Skeletal muscle cell (primary cell): ENCODE data around the gene HINFP.
"Not testable (repeated sequence)": the region's sequence is repeated elsewhere in the genome, so short reads cannot be mapped to it uniquely, and the experiment has no call there.

Experiments
- DNase-seq: peaks from one replicate; pipeline ENCODE4 v3.0.0-alpha.2; 2010; ENCODE audit warnings: low read depth
- H3K4me3 ChIP-seq: 2 replicates; pipeline ENCODE4 v1.5.1; 2011; ENCODE audit warnings: low read depth, mild to moderate bottlenecking, control low read depth, low read length, moderate library complexity

The HINFP gene

GRCh38 chr11:119149786-119150275 lies 28.5 kb downstream of the HINFP start:
- DNase-seq, result no peak
- H3K4me3 ChIP-seq, result peak overlapping the region; percentile 59

DNA sequence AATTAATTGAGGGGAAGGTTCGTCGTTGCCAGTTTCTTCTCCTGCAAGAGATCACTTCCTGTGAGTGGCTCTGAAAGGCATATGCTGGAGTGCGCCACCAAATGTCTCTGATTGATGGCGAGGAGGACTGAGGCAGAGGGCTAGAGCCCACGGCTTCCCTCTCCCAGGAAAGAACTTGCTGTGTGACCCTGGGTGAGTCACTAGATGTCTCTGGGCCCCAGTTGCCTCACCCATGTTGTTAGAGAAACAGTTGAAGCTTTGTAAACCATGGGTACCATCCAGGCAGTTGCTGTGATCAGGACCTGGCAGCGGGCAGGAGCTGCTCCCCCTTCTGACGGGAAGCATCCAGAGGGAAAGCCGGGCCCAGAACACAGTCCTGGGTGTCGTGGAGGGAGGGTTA lies 30.7 kb downstream of the HINFP start:
- no peak for DNase-seq
- H3K4me3 ChIP-seq, result no peak overlapping the region

DNA sequence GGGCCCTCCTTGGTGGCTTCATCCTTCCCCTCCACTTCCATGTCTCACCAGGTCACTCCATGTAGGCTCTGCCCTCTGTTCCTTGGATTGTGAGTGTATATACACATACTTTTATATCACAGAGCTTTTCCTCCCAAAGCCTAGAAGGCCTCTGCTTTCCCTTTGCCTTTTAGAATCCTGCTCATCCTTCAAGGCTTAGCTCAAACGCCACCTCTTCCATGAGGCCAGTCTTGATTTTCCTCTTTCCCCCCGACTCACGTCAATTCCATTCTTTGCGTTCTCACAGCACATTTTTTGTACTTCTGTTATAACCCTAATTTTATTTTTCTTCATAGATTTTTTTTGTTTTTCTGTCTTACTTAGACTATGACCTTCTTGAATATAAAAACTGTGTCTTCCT lies 31.2 kb downstream of the HINFP start:
- H3K4me3 ChIP-seq, result no peak overlapping the region
- no peak for DNase-seq

GRCh38 chr11:119153049-119153818 lies 31.9 kb downstream of the HINFP start:
- no peak for DNase-seq
- no peak overlapping the region for H3K4me3 ChIP-seq

GRCh38 chr11:119154178-119154577 lies 32.8 kb downstream of the HINFP start:
- no peak overlapping the region for H3K4me3 ChIP-seq
- no peak for DNase-seq

- H3K4me3 ChIP-seq, result no peak overlapping the region
- DNase-seq, result no peak
Measured at GRCh38 chr11:119155733-119156492, 34.5 kb downstream of the HINFP start.

DNA sequence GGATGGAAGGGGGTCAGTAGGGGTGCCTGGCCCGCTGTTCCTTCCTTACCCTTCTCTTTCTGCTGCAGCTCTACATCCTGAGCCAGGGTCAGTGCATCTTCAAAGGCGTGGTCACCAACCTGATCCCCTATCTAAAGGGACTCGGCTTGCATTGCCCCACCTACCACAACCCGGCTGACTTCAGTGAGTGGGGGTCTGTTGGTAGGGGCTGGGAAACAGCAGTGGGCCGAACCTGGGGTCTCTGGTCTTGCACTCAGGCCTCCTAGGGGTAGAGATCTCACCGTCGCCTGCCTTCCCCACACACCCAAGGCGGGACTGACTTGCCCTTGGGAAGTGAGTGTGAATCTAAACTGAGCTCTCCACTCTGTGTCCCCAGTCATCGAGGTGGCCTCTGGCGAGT lies 35.1 kb downstream of the HINFP start:
- no peak overlapping the region for H3K4me3 ChIP-seq
- DNase-seq, result no peak

DNA sequence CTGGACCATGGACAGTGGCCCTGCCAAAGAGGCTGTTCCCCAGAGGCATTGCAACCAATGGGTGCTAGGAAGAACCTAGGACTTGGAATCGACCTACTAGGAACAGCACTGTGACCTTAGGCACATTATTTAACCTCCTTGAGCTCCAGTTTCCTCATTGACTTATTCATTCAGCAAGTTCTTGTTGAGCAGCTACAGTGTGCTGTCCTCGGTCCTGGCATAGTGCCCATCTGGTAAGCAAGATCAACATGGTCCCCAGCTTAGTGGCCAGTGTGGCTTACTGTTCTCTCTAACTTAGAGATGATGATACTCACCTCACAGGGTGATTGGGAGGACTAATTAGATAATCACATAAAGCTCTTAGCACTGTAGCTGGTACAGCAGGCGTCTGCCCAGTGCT lies 35.7 kb downstream of the HINFP start:
- DNase-seq, result no peak
- H3K4me3 ChIP-seq, result no peak overlapping the region

DNA sequence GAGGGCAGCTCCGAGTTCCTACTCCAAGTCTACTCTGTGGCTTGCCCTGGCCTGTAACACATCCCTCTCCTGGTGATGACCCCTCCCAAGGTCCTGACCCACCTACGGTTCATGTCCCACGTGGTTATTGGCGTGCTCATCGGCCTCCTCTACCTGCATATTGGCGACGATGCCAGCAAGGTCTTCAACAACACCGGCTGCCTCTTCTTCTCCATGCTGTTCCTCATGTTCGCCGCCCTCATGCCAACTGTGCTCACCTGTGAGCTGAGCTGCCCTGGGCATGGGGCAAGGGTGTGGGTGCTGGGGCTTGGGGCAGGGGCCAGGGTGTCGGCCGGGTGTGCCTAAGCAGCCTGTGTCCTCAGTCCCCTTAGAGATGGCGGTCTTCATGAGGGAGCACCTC lies 37.1 kb downstream of the HINFP start:
- H3K4me3 ChIP-seq, result no peak overlapping the region
- DNase-seq, result no peak

DNA sequence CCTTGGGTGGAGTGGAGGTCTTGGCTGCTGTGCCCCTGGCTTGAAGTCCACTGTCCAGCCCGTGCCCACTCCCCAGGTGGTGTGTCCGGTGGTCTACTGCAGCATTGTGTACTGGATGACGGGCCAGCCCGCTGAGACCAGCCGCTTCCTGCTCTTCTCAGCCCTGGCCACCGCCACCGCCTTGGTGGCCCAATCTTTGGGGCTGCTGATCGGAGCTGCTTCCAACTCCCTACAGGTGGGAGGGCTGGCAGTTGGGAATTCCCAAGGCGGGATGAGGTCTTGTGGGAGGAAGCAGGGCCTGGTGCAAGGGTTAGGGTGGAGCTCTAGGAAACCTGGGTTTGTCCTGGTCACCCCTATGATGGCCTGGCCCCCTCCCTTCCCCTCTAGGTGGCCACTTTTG lies 38.8 kb downstream of the HINFP start:
- DNase-seq, result no peak
- no peak overlapping the region for H3K4me3 ChIP-seq

DNA sequence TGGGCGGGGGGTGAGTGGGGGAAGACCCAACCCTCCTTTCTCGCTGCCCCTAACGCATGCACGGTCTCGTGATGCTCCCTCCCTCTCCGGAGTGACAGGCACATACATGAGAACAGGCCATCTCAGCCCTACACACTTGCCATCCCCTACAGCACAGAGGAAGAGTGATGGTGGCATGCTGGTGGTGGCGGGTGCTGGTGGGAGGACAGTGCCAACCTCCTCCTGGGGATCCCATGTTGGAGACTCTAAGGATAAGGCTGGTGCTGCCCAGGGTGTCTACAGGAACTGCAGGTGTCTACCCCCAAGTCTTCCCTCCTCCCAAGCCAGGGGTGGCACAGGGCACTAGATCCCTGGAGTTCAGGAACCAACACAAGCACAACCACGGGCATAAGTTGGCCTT lies 40.5 kb downstream of the HINFP start:
- no peak overlapping the region for H3K4me3 ChIP-seq
- no peak for DNase-seq

- no peak overlapping the region for H3K4me3 ChIP-seq
- no peak for DNase-seq
Measured at GRCh38 chr11:119166368-119167076, 45.1 kb downstream of the HINFP start.

DNA sequence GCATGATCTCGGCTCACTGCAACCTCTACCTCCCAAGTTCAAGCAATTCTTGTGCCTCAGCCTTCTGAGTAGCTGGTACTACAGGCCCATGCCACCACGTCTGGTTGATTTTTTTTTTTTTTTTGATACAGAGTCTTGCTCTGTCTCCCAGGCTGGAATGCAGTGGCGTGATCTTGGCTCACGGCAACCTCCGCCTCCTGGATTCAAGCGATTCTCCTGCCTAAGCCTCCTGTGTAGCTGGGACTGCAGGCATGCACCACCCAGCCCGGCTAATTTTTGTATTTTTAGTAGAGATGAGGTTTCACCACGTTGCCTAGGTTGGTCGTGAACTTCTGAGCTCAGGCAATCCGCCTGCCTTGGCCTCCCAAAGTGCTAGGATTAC lies 45.7 kb downstream of the HINFP start:
- not testable (repeated sequence) for H3K4me3 ChIP-seq, DNase-seq

GRCh38 chr11:119167933-119168332 lies 46.6 kb downstream of the HINFP start:
- no peak overlapping the region for H3K4me3 ChIP-seq
- no peak for DNase-seq

DNA sequence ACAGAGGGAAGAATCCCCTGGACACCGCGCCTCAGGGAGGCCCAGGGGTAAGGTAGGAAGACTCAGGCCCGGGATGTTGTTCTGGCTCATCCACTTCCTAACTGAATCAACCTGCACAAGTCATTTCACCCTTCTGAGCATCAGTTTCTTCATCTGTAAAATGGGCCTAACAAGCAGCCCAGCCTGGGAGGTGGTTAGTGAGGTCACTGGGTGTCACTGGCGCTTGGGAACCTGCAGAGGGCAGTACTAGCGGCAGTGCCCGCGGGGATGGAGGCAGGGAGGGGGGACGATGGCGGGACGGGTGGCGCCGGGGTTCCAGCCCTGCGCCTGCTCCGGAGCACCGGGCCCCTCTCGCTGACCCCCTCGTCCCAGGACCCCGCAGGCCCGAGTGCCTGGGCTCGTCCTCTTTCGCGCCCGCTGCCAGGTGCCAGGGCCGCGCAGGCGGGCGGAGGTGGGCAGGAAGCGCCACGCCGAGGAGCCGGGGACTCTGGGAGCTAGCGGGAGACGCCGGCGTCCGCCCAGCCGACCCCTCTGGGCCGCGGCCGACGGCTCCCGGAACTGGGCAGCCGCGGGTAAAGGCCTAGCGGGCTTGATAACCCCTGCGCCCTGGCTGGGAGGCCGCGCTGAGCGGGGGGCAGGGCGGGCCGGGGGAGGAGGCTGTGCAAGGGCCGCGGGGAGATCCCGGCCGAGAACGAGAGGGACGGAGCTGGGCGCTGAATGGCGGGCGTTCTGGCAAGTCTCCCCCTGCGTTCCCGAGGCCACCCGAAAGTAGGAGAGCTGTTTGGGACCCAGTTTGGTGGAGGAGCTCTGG lies 47.3 kb downstream of the HINFP start, which contains the start of gene NLRX1:
NLRX1 (plus strand) TSS at position 255 of the 811 bp plus-strand sequence. CDS start 2,679 bp downstream, outside the sequence.
- peak within 1 kb of the TSS; percentile 62 for H3K4me3 ChIP-seq
- peak; percentile 14 for DNase-seq

DNA sequence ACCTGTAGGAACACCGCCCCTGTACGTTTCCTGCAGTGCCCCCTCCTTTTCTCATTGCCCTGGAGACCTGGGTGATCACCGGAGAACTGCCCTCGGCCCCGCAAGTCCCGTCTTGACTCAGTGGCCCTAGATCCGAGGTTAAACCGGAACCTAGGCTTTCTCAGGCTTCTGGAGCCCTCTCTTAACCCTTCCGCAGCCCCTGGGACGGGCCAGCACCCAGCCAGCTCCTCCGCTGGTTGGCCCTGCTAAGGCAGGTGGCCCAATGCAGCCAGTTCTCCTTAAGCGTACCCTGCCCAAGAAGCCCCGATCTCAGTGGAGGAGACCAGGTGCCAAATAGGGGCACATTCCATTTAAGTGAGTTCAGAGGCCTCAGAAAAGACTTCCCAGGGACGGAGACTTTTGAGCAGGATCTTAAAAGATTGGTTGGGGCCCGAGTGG lies 47.9 kb downstream of the HINFP start:
- peak overlapping the region; percentile 62 for H3K4me3 ChIP-seq
- DNase-seq, result no peak

- no peak overlapping the region for H3K4me3 ChIP-seq
- DNase-seq, result no peak
Measured at GRCh38 chr11:119172513-119172912, 51.1 kb downstream of the HINFP start.

- no peak for DNase-seq
- H3K4me3 ChIP-seq, result no peak overlapping the region
Measured at GRCh38 chr11:119173453-119173852, 52.1 kb downstream of the HINFP start.

- no peak overlapping the region for H3K4me3 ChIP-seq
- no peak for DNase-seq
Measured at GRCh38 chr11:119175493-119176077, 54.2 kb downstream of the HINFP start.
